Fibroblast of pulmonary artery (primary cell): Measurements from ENCODE around the gene CNTNAP5.
A peak's percentile ranks its signal among the peaks of the same experiment; 100 is the strongest.

Experiments
- DNase-seq: peaks from one replicate; pipeline ENCODE4 v3.0.0-alpha.2; 2010; ENCODE audit warnings: low read depth
- H3K4me3 ChIP-seq: replicated peaks from 2 replicates; pipeline ENCODE4 v1.5.1; 2011; ENCODE audit warnings: low read depth, mild to moderate bottlenecking, control low read depth, low read length, moderate library complexity
- CTCF ChIP-seq: IDR thresholded peaks from 2 replicates; pipeline ENCODE4 v1.5.1; 2011; ENCODE audit warnings: mild to moderate bottlenecking, control low read depth, low read length, inconsistent platforms; ENCODE audit errors: missing control alignments

CNTNAP5 gene

GRCh38 chr2:124264551-124265091 lies 239.5 kb downstream of the CNTNAP5 start:
- no peak for TF ChIP-seq CTCF
- DNase-seq, result peak; percentile 10
- no peak overlapping the region for H3K4me3 ChIP-seq

GRCh38 chr2:124267794-124268193 lies 242.7 kb downstream of the CNTNAP5 start:
- TF ChIP-seq CTCF, result no peak
- H3K4me3 ChIP-seq, result no peak overlapping the region
- DNase-seq, result peak; percentile 89

- DNase-seq, result no peak
- no peak overlapping the region for H3K4me3 ChIP-seq
- no peak for TF ChIP-seq CTCF
Observed at GRCh38 chr2:124269348-124269747, 244.3 kb downstream of the CNTNAP5 start.

- TF ChIP-seq CTCF, result no peak
- DNase-seq, result no peak
- no peak overlapping the region for H3K4me3 ChIP-seq
Observed at GRCh38 chr2:124272261-124272841, 247.3 kb downstream of the CNTNAP5 start.

GRCh38 chr2:124281541-124281940 lies 256.5 kb downstream of the CNTNAP5 start:
- no peak for DNase-seq
- H3K4me3 ChIP-seq, result no peak overlapping the region
- TF ChIP-seq CTCF, result no peak

- no peak overlapping the region for H3K4me3 ChIP-seq
- peak; percentile 64 for DNase-seq
- no peak for TF ChIP-seq CTCF
Observed at GRCh38 chr2:124283096-124283495, 258.0 kb downstream of the CNTNAP5 start.
